ENCODE measurements around the gene ZXDC. TPM values are rescaled to one million over a fixed set of nuclear protein-coding genes. Genes with fewer than 3 reads are reported as not detected.
A peak's percentile ranks its signal among the peaks of the same experiment; 100 is the strongest.

The ZXDC gene
- polyA plus RNA-seq, 1 experiment: 9.5 TPM

- H3K27me3 ChIP-seq (ENCODE audit: control insufficient read depth, insufficient read depth, low read length): no peaks in the 10 kb centered on the region
- CTCF ChIA-PET: interaction anchor here (1.0 kb wide), 1 partner anchor 12 kb away, joined by 3 read pairs; no protein-coding TSS in a partner anchor
- DNase-seq (ENCODE audit: low read depth, low spot score): no peak
- POLR2A ChIA-PET: no interaction called here
- no peak overlapping the region for H3K27ac ChIP-seq (ENCODE audit: low read depth, low read length)
- no peak for TF ChIP-seq CTCF (IDR thresholded peaks at IDR 0.05; ENCODE audit: low read depth, low read length)
- H3K9me3 ChIP-seq (ENCODE audit: control insufficient read depth, insufficient read depth, low read length): no peaks in the 10 kb centered on the region
- no peak overlapping the region for H3K4me3 ChIP-seq (ENCODE audit: low read depth, low read length)
Observed at GRCh38 chr3:126459111-126459762, 16.5 kb downstream of the ZXDC start.

- H3K27me3 ChIP-seq (ENCODE audit: control insufficient read depth, insufficient read depth, low read length): no peaks in the 10 kb centered on the region
- no peak overlapping the region for H3K4me3 ChIP-seq (ENCODE audit: low read depth, low read length)
- TF ChIP-seq CTCF (IDR thresholded peaks at IDR 0.05; ENCODE audit: low read depth, low read length): no peak
- no peak for DNase-seq (ENCODE audit: low read depth, low spot score)
- H3K9me3 ChIP-seq (ENCODE audit: control insufficient read depth, insufficient read depth, low read length): no peaks in the 10 kb centered on the region
- ChIA-PET CTCF (interaction anchor here (1.4 kb wide), 1 partner anchor 19 kb away, joined by 3 read pairs; the partner anchor contains the start of gene ZXDC), POLR2A (no interaction called here)
- no peak overlapping the region for H3K27ac ChIP-seq (ENCODE audit: low read depth, low read length)
Observed at GRCh38 chr3:126456766-126457388, 18.8 kb downstream of the ZXDC start.

DNA sequence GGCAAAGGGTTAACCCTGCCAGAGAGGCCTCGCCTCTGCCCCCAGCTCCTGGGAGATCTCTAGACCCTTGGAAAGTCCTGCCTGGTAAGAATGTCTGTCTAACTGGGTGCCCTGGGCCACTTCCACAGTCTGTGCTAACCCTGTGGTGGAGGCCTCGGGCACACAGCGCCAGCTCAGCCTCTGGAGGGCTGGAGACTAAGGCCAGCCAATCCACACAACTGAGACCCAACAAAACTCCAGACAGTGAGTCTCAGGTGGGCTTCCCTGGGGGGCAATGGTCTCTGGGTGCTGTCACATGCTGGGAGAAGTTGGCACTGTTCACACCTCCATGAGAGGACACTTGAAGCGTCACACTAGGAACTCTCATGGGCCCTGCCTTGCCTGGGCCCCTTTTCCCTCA, 19.5 kb downstream of the ZXDC start:
- CTCF ChIA-PET: interaction anchor here (1.4 kb wide), 1 partner anchor 20 kb away, joined by 3 read pairs; the partner anchor contains the start of gene ZXDC
- Histone ChIP-seq H3K4me3 (ENCODE audit: low read depth, low read length) (no peak overlapping the region), H3K27me3 (ENCODE audit: control insufficient read depth, insufficient read depth, low read length) (no peaks in the 10 kb centered on the region), H3K27ac (ENCODE audit: low read depth, low read length) (peak overlapping the region; percentile 11), H3K9me3 (ENCODE audit: control insufficient read depth, insufficient read depth, low read length) (no peaks in the 10 kb centered on the region)
- no peak for TF ChIP-seq CTCF (IDR thresholded peaks at IDR 0.05; ENCODE audit: low read depth, low read length)
- DNase-seq (ENCODE audit: low read depth, low spot score): no peak
- POLR2A ChIA-PET: no interaction called here

DNA sequence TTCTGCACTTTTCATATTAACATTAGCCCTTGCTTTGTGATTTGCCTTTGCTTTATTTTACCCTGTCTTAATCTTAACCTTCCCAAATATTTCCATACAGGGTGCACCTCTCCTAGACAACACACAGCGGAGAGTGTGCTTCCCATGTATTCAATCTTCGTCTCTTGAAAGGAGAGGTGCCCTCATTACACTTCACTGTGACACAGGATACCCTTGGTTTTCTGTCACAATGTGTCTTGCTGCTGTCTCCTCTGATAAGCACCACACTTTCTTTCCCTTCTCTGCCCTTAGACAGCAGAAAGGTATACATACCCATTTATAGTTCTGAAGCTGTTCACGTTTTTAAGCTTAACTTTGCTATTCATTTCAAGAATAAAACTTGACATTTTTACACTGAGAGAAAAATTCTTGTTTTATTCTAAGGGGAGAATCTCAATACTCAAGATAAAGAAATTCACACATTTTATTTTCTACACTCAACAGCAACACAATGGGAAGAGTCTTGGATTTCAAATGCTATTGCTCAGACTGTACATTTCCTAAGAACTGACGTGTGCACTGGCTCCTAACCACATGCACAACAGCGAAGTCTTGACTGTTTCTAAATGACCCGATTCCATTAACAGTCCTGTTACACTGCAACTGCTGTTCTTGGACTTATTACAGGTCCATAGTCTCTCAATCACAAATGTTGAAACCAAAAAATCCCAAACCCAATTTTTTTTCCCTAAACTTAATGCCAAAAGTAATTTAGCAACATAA, 21.1 kb downstream of the ZXDC start:
- no peaks in the 10 kb centered on the region; the same call in 1 of the 2 replicates for H3K9me3 ChIP-seq (ENCODE audit: control insufficient read depth, insufficient read depth, low read length)
- H3K27ac ChIP-seq (ENCODE audit: low read depth, low read length): no peak overlapping the region
- no peak overlapping the region for H3K4me3 ChIP-seq (ENCODE audit: low read depth, low read length)
- DNase-seq (ENCODE audit: low read depth, low spot score): no peak
- ChIA-PET CTCF (no interaction called here), POLR2A (no interaction called here)
- no peaks in the 10 kb centered on the region for H3K27me3 ChIP-seq (ENCODE audit: control insufficient read depth, insufficient read depth, low read length)
- TF ChIP-seq CTCF (IDR thresholded peaks at IDR 0.05; ENCODE audit: low read depth, low read length): no peak

GRCh38 chr3:126454025-126454424, 21.7 kb downstream of the ZXDC start:
- Histone ChIP-seq H3K4me3 (ENCODE audit: low read depth, low read length) (no peak overlapping the region), H3K27me3 (ENCODE audit: control insufficient read depth, insufficient read depth, low read length) (no peaks in the 10 kb centered on the region), H3K27ac (ENCODE audit: low read depth, low read length) (no peak overlapping the region), H3K9me3 (ENCODE audit: control insufficient read depth, insufficient read depth, low read length) (no peaks in the 10 kb centered on the region; the same call in 1 of the 2 replicates)
- no peak for TF ChIP-seq CTCF (IDR thresholded peaks at IDR 0.05; ENCODE audit: low read depth, low read length)
- ChIA-PET POLR2A (no interaction called here), CTCF (no interaction called here)
- DNase-seq (ENCODE audit: low read depth, low spot score): no peak

Data from AG04450 (cell line).